Stimulated activated CD8-positive, alpha-beta memory T cell treated with anti-CD3 and anti-CD28 coated beads, Interleukin-12 subunit alpha, Interleukin-12 subunit beta, amount 100 ng/mL, for 4 hours (primary cell): Measurements from ENCODE around the gene P4HTM.
"Not testable (repeated sequence)": the region's sequence is repeated elsewhere in the genome, so short reads cannot be mapped to it uniquely, and the experiment has no call there.

Experiments used
- DNase-seq: peaks from one replicate; pipeline ENCODE4 v3.0.0-alpha.2; 2020; ENCODE audit warnings: low read depth

Gene P4HTM

DNA sequence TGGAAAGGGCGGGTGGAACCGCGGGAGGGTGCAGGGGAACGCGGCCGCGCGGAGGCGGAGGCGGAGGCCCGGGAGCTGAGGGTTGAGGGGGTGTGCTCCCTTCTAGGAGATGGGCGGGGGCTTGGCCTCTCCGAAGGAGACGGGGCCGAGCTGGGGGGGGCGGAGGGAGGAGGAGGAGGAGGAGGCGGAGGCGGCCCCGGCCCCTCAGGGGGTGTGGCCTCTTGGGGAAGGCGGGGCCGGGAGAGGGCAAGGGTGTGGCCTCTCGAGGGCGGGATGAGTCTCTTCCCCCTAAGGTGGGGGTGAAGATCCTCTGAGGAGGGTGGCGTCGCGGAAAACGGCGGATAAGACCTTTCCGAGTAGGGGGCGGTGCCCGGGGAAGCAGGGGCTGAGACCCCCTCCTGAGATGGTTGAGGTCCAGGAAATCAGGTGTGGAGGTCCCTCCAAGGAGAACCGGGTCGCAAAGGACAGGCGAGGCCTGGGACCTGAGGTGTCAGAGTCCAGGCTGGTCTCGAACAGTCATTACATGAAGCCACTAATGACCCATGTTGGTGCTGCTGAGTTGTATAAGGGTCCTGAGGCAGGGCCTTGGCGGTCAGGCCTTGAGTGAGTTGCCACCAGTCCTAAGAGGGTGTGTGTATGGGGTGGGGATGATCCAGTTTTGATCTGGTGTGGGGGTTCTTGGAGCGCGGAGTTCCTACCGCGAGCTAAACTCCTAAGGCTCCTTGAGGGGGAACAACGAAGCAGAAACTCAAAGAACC, 17.9 kb downstream of the P4HTM start:
- DNase-seq: peak; percentile 80

DNA sequence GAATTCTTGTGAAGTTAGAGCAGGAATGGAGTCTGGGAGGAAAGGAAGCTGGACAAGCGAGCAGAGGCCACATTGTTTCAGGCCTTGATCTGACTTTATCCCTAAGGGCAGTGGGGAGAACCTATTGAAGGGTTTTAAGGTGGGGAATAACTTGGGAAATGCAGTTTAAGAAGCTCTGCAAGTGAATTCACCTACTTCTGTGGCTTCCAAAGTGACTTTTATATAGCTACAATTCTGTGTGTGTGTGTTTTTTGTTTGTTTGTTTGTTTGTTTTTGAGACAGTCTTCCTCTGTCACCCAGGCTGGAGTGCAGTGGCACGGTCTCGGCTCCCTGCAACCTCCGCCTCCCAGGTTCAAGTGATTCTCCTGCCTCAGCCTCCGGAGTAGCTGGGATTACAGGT, 18.6 kb downstream of the P4HTM start:
- DNase-seq: not testable (repeated sequence)

DNA sequence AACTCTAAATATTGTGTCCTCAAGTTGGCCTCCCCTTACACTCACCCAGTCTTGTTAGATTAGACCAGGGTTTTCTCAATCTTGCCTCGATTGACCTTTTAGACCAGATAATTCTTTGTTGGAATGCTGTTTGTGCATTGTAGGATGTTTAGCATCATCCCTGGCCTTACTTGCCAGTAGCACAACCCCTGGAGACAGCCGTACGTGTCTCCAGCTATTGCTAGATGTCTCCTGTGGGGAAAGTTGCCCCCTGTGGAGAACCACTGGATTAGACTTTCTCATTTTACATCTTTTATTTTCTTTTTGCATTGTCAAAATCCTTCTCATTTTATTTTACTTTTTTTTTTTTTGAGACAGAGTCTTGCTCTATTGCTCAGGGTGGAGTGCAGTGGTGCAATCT, 19.4 kb downstream of the P4HTM start:
- DNase-seq: no peak

DNA sequence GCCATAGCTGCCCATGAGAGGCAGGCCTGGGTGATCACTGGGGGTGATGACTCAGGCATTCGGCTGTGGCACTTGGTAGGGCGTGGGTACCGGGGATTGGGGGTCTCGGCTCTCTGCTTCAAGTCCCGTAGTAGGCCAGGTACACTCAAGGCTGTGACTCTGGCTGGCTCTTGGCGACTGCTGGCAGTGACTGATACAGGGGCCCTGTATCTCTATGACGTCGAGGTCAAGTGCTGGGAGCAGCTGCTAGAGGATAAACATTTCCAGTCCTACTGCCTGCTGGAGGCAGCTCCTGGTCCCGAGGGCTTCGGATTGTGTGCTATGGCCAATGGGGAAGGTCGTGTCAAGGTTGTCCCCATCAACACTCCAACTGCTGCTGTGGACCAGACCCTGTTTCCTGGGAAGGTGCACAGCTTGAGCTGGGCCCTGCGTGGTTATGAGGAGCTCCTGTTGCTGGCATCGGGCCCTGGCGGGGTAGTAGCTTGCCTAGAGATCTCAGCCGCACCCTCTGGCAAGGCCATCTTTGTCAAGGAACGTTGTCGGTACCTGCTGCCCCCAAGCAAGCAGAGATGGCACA, 22.5 kb downstream of the P4HTM start:
- DNase-seq: no peak

DNA sequence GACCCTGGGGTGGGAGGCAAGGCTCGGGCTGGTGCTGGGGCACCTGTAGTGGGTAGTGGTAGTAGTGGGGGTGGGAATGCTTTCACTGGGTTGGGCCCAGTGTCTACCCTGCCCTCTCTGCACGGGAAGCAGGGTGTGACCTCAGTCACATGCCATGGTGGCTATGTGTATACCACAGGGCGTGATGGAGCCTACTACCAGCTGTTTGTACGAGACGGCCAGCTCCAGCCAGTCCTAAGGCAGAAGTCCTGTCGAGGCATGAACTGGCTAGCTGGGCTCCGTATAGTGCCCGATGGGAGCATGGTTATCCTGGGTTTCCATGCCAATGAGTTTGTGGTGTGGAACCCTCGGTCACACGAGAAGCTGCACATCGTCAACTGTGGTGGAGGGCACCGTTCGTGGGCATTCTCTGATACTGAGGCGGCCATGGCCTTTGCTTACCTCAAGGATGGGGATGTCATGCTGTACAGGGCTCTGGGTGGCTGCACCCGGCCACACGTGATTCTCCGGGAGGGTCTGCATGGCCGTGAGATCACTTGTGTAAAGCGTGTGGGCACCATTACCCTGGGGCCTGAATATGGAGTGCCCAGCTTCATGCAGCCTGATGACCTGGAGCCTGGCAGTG, 23.2 kb downstream of the P4HTM start:
- no peak for DNase-seq

DNA sequence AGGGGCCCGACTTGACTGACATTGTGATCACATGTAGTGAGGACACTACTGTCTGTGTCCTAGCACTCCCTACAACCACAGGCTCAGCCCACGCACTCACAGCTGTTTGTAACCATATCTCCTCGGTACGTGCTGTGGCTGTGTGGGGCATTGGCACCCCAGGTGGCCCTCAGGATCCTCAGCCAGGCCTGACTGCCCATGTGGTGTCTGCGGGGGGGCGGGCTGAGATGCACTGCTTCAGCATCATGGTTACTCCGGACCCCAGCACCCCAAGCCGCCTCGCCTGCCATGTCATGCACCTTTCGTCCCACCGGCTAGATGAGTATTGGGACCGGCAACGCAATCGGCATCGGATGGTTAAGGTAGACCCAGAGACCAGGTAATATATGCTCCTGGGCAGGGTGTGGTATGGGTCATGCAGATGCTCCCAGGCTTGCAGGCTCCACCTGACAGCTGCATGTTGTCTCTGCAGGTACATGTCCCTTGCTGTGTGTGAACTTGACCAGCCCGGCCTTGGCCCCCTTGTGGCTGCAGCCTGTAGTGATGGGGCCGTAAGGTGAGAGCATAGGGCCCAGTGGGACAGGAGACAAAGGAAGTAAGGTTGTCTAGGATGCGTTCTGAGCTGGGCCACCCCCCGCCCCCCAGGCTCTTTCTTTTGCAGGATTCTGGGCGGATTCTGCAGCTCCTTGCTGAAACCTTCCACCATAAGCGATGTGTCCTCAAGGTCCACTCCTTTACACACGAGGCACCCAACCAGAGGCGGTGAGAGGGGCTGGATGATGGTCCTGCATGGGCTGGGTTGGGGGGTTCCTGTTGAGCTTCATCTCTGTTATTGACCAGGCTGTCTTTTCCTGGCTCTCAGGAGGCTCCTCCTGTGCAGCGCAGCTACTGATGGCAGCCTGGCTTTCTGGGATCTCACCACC, 24.0 kb downstream of the P4HTM start:
- DNase-seq: peak; percentile 34

DNA sequence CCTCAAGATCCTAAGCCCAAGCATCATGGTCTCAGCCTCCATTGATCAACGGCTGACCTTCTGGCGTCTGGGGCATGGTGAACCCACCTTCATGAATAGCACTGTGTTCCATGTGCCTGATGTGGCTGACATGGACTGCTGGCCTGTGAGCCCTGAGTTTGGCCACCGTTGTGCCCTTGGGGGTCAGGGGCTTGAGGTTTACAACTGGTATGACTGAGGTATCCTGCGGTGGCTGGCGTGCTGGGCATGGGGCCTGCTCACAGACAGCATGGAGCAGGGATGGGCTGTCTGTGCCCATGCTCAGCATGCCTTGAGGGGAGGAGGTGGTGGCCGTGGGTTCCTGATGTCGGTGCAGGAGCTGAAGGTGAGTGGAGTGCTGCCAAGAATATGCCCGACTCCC, 25.0 kb downstream of the P4HTM start:
- no peak for DNase-seq

DNA sequence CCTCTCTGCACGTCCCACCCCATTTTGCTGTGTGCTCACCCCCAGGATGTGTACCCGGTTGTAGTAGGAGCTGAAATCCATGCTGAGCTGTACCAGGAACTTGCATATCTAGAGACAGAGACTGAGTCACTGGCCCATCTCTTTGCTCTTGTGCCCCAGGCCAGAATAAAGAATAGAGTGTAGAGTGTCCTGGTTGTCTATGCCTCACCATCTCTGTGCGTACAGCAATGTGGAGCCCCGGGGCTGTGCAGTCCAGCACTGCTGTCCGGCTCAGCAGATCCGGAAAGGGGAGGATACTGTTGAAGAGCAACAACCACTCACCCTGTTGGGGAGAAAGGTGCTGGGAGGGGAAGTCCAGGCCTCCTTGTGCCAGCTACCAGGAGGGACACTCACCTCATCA, 25.7 kb downstream of the P4HTM start:
- DNase-seq: no peak

DNA sequence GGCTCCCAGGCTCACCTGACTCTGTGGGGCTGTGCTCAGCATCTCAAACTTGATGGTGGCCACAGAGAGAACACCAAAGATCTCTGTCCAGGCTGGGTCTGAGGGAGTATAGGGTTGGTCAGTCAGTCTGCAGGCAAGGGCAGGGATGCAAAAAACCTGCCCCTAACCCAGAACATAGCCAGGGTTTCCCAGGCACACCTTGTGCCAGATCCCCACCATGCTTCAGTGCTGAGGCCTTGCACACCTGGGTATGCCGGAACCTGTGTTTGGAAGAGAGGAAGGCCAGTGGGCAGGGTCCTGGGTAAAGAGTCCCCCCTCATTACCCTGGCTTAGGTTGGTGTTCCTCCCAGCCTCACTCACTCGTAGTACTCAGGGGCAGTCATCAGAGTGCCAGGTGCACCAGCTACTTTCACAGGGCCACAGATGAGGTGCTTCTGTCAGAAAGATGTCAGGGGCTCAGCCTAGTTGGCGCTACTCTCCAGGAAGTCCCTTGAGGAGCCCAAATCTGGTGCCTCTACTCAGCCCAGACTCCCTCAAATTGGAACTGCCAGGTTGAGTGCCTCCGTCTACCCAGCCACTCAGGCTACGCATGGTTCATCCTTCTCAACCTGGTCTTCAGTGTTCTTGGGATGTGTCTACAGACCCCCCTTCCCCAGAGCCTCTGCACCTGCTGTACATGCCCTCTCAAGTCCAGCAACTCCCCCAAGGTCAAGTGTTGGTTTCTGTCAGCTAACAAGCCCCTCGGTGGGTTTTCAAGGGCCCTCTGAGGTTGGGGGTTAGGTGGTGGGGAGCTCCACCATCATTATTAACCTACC, 26.6 kb downstream of the P4HTM start:
- no peak for DNase-seq

DNA sequence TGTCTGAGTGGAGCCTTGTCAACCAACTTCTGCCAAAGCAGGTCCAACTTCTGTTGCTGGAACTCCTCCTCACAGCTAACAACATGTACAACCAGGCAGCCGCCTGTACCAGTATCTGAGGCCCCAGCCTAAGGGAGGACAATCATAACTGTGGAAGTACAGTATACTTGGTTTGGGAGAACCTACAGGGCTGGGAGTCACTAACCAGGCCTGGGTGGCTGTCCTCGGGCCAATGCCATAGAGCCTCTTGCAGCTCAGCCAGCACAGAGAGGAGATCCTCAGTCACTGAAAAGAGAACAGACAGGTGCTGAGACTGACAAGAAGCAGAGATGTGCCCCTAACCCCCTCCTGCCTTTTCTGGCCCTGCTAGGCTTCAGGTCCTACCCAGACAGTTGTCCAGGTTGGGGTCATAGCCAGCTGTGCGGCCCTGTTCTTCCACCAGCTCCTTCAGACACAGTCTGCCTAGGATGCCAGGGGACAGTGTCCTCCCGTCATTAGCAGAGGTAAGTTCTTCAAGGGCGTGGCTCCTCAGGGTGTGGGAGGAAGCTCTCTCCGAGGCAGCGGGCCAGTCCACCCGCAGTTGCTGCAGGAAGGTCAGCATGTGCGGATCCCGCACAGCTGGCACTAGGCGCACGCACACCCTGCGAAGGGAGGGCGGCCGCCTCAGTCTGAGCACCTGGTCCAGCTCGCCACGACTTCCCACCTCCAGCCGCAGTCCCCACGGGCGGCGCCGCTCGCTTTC, 27.4 kb downstream of the P4HTM start:
- no peak for DNase-seq

DNA sequence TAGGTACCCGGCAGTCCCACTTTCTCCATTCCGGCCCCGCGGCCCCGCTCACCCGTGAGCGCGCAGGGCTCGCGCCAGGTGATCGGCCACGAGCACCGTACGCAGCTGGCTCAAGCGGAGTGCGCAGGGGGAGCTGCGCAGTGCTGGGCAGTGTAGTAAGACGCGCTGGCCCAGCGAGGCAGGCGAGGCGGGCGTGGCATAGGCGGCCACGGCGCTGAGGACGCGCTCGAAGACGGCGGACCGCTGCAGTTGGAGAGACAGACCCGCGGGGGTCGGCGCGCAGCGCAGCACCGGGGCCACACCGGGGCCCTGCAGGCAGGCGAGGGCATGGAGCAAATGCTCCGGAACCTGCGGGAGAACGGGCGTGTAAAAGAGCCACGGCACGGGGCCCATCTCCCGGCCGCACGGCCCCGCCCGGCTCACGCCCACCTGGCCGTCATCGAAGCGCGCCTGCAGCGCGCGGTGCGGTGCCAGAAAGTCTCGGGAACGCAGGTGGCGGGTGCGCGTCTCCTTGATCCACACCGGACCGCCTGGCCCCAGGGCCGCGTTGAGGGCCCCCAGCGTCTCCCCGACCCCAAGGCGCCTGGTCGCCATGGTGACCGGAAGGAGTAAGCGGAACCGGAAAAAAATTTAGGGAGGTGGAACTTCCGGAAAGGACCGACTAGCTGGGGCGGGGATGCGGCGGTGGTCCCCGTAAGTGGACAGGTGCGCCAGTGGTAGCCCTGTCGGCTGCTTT, 28.1 kb downstream of the P4HTM start, which contains the start of gene DALRD3:
TSS of gene DALRD3 (minus strand) at position 610 of the 736 bp plus-strand sequence. CDS start at position 594, 16 bp downstream.
- peak; percentile 35 for DNase-seq

DNA sequence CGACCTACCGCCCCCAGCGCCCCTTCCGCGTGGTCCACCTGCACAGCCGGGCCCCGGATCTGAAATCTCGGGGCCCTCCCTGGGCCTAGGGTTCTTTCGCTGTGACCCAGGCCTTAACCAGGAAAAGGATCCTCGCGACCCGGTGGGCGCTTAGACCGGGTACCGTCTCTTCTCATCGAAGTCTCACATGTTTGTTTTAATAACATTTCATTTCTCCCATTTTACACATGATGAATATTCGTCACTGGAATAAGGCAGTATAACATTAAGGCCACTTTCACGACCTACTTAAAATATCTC, 28.6 kb downstream of the P4HTM start:
- no peak for DNase-seq

DNA sequence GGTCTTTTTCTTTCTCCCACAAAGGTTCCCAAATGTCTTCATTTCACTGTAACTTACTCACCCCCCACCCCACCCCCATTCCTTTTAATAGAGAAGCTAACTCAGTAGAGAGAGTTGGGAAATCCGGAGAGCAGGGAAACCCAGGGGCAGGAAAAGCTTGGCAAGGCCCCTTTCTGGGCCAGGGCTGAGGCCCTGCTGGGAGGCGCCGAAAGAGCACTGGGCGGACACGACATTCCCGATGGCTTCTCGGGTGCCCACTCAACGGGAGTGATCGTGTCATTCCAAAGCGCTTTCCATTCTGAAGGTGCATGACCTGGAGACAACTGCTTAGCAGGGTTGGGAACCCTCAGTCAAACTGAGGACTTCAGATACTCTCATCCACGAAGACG, 29.9 kb downstream of the P4HTM start:
- DNase-seq: no peak

DNA sequence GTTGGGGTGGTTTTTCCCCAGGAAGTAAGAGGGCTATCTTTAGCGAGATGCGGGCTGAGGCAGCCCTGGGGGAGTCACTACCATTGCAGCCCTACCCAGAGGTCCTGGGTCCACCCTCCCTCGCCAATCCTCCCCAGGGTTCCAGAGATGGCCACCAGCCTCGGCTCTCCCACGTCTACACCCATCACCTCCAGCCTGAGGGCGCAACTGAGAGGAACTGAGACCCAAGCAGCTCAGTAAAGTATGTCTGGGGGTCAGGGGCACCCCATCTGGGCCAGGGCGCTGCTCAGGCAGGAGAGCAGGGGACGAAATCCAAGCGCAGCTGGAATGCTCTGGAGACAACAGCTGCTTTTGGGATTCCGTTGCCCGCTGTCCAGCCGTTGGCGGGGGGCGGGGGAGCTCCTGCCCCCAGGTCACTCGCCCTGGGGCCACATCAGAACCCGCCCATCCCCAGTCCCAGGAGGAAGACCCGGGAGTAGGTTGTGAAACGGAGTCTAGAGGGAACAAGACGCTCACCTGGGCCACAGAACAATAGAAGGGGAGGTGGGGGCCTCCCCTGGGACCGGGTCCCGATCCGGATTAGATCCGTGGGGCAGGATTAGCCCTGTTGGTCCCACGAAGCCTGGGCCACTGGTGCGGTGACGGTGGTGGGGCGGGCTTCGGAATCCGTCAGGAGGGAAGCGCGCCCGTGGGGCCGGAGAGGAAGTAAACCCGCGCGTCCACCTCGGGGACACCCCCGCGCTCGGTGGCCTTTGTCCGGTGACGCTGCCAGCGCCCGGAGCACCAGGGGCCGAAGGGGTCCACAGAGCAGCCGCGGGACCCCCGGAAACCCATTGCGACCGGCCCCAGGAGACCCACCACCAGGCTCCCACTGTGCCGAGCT, 30.5 kb downstream of the P4HTM start:
- DNase-seq: no peak

DNA sequence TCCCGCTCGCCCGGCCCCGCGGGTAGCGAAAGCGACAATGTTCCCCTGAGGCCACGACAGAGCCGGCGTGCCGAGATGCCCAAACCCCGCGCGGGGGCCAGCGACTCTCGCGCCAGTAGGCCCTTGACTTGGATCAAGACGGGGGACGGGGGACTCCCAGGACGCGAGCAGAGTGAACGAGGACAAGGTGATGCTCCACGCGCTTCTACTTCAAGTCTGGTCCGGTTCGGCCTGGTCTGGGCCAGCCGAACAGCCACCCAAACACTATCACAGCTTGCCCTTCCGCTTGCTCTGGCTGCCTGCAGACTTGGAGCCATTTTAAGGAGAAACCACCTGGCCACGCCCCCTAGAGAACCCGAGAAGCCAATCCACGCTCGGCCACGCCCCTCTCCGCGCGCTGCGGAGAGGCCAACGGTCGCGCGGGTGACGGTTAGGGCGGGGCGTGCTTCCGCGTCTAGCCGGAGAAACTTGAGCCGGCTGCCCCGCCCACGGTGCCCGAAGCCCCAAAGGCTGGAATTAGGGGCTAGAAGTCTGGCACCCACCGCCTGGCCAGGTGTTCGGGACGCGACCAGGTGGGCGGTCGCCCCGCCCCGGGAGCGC, 31.3 kb downstream of the P4HTM start:
- peak; percentile 96 for DNase-seq

DNA sequence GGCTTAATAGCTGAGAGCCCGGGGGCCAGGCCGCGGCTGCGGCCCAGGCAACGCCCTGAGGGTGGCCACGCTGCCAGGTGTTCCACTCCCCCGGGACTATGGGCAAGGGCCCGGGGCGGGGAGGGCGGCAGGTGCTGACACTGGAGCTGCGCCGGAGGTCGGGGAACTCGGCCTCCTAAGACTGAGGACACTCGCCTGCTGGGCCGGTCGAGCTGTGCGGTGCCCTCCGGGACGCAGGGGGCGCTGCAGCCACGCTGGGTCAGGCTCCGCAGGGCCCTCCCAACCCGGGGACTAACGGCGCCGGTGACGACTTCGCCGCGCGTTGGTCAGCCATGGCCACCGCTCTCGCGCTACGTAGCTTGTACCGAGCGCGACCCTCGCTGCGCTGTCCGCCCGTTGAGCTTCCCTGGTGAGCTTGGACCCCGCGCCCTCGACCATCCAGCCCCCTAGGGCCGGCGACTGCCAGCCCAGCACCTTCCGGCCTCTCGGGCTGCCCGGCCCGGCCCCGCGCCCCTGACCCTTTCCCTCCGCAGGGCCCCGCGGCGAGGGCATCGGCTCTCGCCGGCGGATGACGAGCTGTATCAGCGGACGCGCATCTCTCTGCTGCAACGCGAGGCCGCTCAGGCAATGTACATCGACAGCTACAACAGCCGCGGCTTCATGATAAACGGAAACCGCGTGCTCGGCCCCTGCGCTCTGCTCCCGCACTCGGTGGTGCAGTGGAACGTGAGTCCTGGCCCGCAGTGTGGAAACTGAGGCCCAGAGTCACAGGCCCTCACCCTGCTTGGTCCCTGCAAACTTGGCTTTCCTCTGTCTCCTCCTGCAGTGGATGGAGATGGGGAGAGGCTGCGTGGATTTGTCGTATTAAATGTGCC, 32.0 kb downstream of the P4HTM start, which contains the start of gene NDUFAF3:
TSS of gene NDUFAF3 (plus strand) at position 309 of the 875 bp plus-strand sequence. CDS start at position 333, 24 bp downstream.
- DNase-seq: peak; percentile 83

DNA sequence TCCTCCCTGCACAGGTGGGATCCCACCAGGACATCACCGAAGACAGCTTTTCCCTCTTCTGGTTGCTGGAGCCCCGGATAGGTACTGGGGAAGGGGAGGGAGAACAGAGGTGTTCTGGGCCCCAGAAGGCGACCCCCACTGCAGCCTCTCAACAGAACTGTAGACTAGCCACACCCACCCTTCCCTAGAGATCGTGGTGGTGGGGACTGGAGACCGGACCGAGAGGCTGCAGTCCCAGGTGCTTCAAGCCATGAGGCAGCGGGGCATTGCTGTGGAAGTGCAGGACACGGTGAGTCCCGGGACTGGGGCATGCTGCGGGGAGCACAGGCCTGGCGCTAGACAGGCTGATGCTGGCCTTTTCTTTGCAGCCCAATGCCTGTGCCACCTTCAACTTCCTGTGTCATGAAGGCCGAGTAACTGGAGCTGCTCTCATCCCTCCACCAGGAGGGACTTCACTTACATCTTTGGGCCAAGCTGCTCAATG, 32.7 kb downstream of the P4HTM start:
- DNase-seq: no peak
